ENCODE measurements around the gene THEM4.
"Not testable (repeated sequence)": the region's sequence is repeated elsewhere in the genome, so short reads cannot be mapped to it uniquely, and the experiment has no call there.

THEM4 gene

DNA sequence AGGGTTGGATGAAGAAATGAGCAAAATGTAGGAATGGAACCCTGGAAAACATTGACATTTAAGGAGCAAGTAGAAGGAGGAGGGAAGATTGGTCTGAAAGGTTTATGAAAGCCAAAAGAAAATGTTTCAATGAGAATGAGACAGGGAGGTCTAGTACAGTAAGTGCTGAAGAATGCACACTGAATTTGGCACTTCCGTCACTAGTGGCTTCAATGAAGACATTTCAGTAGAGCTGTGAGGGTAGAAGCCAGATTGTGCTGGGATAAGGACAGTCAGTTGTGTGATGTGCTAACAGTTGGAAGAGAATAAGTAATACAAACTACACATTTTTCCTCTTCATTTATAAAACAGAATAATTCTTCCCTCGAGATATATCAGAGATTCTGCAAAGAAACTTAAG, 17.1 kb downstream of the THEM4 start:
- DNase-seq, result no peak

DNA sequence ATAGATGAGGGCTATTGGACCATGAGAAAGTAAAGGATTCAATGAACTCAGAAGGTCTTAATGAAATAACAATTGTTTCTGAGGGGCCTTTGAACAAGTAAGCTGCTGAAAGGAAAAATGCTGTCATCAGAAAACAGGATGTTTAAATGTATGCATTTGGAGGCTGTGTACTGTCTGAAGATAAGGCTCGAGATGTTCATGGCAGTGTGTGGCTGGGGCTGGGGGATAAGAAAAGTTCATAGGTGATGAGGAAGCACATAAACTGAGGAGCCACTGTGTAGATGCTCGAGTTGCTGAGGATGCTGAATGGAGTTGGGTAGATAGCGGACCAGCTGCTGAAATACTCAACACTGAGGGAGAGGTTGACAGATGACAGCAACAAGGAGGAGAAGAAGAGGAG, 17.8 kb downstream of the THEM4 start:
- no peak for DNase-seq

- DNase-seq, result peak; percentile 19
Observed at GRCh38 chr1:151888972-151889570, 20.2 kb downstream of the THEM4 start.

GRCh38 chr1:151887028-151887427, 22.3 kb downstream of the THEM4 start:
- no peak for DNase-seq

GRCh38 chr1:151885479-151885878, 23.8 kb downstream of the THEM4 start:
- DNase-seq, result no peak

GRCh38 chr1:151884879-151885278, 24.4 kb downstream of the THEM4 start:
- DNase-seq, result not testable (repeated sequence)

DNA sequence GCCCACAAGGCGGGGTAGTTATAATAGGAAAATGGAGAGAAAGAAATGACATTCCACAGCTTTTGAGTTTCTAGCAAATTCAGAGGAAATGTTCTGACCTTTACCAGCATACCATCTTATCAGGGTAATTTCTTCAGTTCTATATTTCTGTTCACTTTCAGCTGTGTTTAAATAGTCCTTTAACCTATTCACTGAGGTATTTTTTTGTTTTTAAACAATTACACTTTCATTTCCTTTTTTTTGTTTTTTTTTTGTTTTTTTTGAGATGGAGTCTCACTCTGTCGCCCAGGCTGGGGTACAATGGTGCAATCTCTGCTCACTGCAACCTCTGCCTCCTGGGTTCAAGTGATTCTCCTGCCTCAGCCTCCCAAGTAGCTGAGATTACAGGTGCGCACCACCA, 24.9 kb downstream of the THEM4 start:
- not testable (repeated sequence) for DNase-seq

- DNase-seq, result not testable (repeated sequence)
Observed at GRCh38 chr1:151883898-151884297, 25.4 kb downstream of the THEM4 start.

DNA sequence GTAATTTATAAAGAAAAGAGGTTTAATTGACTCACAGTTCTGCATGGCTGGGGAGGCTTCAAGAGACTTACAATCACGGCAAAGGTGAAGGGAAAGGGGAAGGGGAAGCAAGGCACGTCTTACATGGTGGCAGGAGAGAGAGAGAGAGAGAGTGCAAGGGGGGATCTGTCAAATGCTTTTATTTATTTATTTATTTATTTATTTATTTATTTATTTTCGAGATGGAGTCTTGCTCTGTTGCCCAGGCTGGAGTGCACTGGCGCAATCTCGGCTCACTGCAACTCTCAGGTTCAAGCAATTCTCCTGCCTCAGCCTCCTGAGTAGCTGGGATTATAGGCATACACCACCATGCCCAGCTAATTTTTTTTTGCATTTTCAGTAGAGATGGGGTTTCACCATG, 26.4 kb downstream of the THEM4 start:
- not testable (repeated sequence) for DNase-seq

DNA sequence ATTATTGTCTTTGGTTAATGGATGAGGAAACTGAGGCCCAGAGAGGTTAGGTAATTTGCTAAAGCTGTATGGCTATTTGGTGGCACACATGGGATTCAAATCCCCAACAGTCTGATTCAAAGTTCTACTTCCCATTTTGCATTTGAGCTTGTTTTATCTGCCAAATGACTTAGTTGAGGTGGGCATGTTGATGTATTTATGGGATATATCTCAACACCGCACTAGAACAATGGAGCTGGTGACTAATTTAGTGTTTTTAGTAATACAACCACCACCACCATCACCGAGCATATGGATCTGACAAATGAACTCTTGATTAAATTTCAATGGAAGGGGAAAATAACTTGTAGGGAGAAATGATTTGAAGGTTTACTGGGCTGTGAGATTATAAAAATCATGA, 26.8 kb downstream of the THEM4 start:
- DNase-seq, result no peak

DNA sequence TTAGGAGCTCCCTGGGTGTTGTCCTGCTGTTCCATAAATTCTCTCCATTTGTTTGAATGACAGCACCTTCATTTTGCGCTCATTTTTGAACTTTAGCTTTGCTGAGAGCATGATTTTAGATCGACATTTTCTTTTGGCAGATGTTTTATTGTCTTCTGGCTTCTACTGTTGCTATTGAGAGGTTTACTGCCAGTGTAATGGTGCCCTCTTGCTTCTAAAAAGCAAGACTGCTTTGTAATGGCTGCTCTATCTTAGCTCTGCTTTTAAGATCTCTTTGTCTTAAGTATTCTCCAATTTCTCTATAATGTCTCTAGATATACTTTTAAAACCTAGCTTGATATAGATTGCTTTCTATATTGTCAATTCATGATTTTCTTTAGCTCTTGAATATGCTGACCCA, 27.8 kb downstream of the THEM4 start:
- DNase-seq, result no peak

DNA sequence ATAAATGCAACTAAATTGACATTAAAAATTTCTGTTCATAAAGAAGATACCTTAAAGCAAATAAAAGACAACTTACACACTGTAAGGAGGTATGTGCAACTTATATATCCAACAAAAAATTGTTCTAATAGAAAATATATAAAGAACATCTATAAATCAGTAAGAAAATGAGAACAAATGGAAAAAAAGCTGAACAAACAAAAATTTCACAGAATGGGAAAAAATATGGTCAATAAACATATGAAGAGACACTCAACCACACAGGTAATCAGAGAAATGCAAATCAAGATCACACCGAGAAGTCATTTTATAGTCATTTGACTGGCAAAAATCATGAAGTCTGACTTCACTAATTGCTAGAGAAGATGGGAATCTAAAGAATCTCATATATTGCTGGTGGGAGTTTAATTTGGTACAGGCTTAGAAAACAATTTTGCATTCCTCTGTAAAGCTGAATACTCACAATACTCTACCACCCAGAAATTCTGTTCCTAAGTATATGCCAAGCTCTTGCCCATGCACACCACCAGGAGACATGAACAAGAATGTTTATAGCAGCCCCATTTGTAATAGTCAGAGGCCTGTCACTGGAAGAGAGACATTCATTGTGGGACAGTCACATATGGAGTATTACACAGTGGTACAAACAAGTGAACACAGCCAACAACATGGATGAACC, 33.8 kb downstream of the THEM4 start:
- no peak for DNase-seq

DNA sequence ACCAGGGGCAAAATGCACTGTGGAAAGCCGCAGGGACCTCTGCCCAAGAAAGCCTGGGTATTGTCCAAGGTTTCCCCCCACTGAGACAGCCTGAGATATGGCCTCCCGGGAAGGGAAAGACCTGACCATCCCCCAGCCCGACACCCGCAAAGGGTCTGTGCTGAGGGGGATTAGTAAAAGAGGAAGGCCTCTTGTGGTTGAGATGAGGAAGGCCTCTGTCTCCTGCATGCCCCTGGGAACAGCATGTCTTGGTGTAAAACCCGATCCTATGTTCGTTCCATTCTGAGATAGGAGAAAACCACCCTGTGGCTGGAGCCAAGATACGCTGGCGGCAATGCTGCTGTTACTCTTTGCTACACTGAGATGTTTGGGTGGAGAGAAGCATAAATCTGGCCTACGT, 36.5 kb downstream of the THEM4 start:
- DNase-seq, result not testable (repeated sequence)

GRCh38 chr1:151871284-151872030, 37.9 kb downstream of the THEM4 start:
- no peak for DNase-seq

- DNase-seq, result no peak
Observed at GRCh38 chr1:151868486-151868885, 40.8 kb downstream of the THEM4 start.

- no peak for DNase-seq
Observed at GRCh38 chr1:151867765-151868411, 41.4 kb downstream of the THEM4 start.

DNA sequence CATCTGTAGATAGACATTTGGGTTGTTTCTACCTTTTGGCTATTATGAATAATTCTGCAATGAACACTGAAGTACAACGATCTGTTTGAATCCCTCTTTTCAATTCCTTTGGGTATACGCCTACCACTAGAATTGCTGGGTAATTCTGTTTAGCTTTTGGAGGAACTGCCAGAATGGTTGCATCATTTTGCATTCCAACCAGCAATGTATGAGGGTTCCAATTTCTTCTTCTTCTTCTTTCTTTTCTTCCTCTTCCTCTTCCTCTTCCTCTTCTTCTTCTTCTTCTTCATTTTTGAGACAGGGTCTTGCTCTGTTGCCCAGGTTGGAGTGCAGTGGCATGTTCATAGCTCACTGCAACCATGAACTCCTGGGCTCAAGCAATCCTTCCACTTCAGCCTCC, 42.0 kb downstream of the THEM4 start:
- no peak for DNase-seq

DNA sequence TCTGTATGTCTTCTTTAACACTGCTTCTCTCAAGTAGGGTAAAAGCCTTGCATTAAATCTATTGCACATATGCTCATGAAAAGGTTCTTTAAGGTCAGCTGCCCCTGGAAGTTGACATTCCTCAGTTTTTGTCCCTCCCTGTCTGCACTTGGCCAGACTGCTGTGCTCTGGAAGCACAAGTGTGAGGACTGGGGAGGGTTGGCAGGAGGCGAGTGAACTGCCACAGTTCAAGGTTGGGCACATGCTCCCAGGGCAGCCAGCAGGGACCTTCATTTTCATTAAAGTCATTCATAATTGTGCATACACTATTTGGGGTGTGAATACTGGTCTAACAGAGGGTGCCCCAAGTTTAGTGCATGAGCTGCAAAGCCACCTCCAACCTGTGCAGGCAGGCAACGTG, 44.9 kb downstream of the THEM4 start:
- DNase-seq, result no peak

DNA sequence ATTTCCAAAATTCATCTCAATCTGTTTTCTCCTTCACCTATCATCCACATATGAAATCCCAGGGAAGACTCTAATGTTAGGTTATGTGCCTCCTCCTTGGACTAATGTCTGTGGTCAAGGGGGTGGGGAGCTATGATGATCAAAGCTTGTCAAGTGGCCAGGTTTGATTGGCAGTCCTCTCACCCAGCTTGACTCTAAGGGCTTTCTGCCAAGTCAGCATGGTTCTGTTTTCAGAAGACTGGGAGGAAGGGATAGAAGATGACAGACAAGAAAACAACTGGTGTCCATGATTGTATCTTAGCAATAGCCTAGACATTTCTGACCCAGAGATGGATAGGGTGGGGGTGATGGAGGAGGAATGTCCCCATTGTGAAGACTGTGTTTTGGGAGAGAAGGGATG, 46.7 kb downstream of the THEM4 start:
- DNase-seq, result peak; percentile 64

GRCh38 chr1:151860504-151861187, 48.7 kb downstream of the THEM4 start:
- no peak for DNase-seq

- no peak for DNase-seq
Observed at GRCh38 chr1:151859891-151860293, 49.4 kb downstream of the THEM4 start.

- no peak for DNase-seq
Observed at GRCh38 chr1:151858886-151859665, 50.2 kb downstream of the THEM4 start.
